Sciatic nerve (tissue), 2 donors: ENCODE measurements around the gene LLGL1. TPM values are rescaled to one million over a fixed set of nuclear protein-coding genes. Genes with fewer than 3 reads are reported as not detected.

Experiments
- ATAC-seq: fragments of 200-7000 bp; cut with Tn5 transposase; one replicate; pipeline ENCODE4 v1.9.1; 2020; ENCODE audit warnings: mild to moderate bottlenecking, moderate library complexity
- DNase-seq: peaks from one replicate; pipeline ENCODE4 v3.0.0-alpha.2; 2020; ENCODE audit warnings: low spot score
- intact Hi-C: fragments of 100-400 bp; cut with DNase I; formaldehyde crosslinking; loops from one replicate; pipeline ENCODE4 v1.14.2; 2022
- total RNA-seq: library from RNA; stranded (reverse); fragmentation: NEBNext Ultra II Directional; extraction: Animal tissue kit (Norgen Biotek cat#: 25700); gene quantifications from one replicate; pipeline ENCODE4 v1.2.1, GENCODE V29; 2021
- donor health status: DM: no; HTN: no; CAD: no.
- donor health status: DM: no; HTN: no; CAD: no.

LLGL1 gene
- total RNA-seq, 1 donor from 2014 or later: 21.4 TPM

GRCh38 chr17:18246880-18247612 is 21.6 kb downstream of the LLGL1 start:
- intact Hi-C loops: no loop called here
- ATAC-seq (peak; percentile 46), DNase-seq (peak; percentile 83)

GRCh38 chr17:18247613-18248001 is 22.2 kb downstream of the LLGL1 start:
- ATAC-seq (peak; percentile 44), DNase-seq (no peak)
- intact Hi-C loops: no loop called here

- DNase-seq: peak; percentile 77
These were observed 22.9 kb downstream of the LLGL1 start for GRCh38 chr17:18248300-18248731.

GRCh38 chr17:18248811-18249210 is 23.4 kb downstream of the LLGL1 start:
- no peak for ATAC-seq
- intact Hi-C loops: no loop called here

More at GRCh38 chr17:18248300-18248731, 22.9 kb downstream of the LLGL1 start:
- intact Hi-C loops: no loop called here
- ATAC-seq: peak; percentile 72

GRCh38 chr17:18250259-18250658 is 24.8 kb downstream of the LLGL1 start:
- intact Hi-C loops: no loop called here
- DNase-seq (no peak), ATAC-seq (no peak)

More at GRCh38 chr17:18248811-18249210, 23.4 kb downstream of the LLGL1 start:
- no peak for DNase-seq

GRCh38 chr17:18250708-18251107 is 25.3 kb downstream of the LLGL1 start:
- no peak for ATAC-seq
- no peak for DNase-seq
- intact Hi-C loops: no loop called here

GRCh38 chr17:18251204-18251603 is 25.8 kb downstream of the LLGL1 start:
- intact Hi-C loops: no loop called here
- DNase-seq: no peak

GRCh38 chr17:18252160-18252559 is 26.7 kb downstream of the LLGL1 start:
- no peak for DNase-seq
- intact Hi-C loops: no loop called here
- ATAC-seq: no peak

More at GRCh38 chr17:18251204-18251603, 25.8 kb downstream of the LLGL1 start:
- ATAC-seq: no peak

- DNase-seq (no peak), ATAC-seq (no peak)
- intact Hi-C loops: no loop called here
These were observed 27.9 kb downstream of the LLGL1 start for GRCh38 chr17:18253187-18253884.

GRCh38 chr17:18253947-18254821 is 28.7 kb downstream of the LLGL1 start:
- no peak for ATAC-seq
- no peak for DNase-seq
- intact Hi-C loops: no loop called here

- no peak for ATAC-seq
- DNase-seq: no peak
- intact Hi-C loops: no loop called here
These were observed 29.6 kb downstream of the LLGL1 start for GRCh38 chr17:18254888-18255649.

GRCh38 chr17:18256351-18256750 is 30.9 kb downstream of the LLGL1 start:
- ATAC-seq (no peak), DNase-seq (no peak)
- intact Hi-C loops: no loop called here

- intact Hi-C loops: no loop called here
- ATAC-seq (no peak), DNase-seq (no peak)
These were observed 31.3 kb downstream of the LLGL1 start for GRCh38 chr17:18256776-18257175.

- intact Hi-C loops: no loop called here
- ATAC-seq: peak; percentile 1
- DNase-seq: no peak
These were observed 32.0 kb downstream of the LLGL1 start for GRCh38 chr17:18257268-18257981.

GRCh38 chr17:18257982-18258355 is 32.5 kb downstream of the LLGL1 start:
- ATAC-seq (peak; percentile 64), DNase-seq (peak; percentile 80)
- intact Hi-C loops: no loop called here

- ATAC-seq: peak; percentile 60
- intact Hi-C loops: no loop called here
- peak; percentile 80 for DNase-seq
These were observed 33.1 kb downstream of the LLGL1 start, which contains the start of gene FLII for GRCh38 chr17:18258356-18259038. Gene FLII, minus strand, starts transcription at chr17:18258738. Its CDS starts 48 bp downstream, at chr17:18258690.

GRCh38 chr17:18259621-18260331 is 34.3 kb downstream of the LLGL1 start:
- peak; percentile 1 for ATAC-seq
- intact Hi-C loops: loop anchor here (10.0 kb wide), 1 partner anchor 55 kb away; the partner anchor contains the start of genes SMCR8 and TOP3A
- no peak for DNase-seq
